Stimulated activated CD8-positive, alpha-beta memory T cell treated with anti-CD3 and anti-CD28 coated beads, Interleukin-12 subunit alpha, Interleukin-12 subunit beta, amount 100 ng/mL, for 1 hour (primary cell): ENCODE measurements around the gene PTDSS2.
"Not testable (repeated sequence)": the region's sequence is repeated elsewhere in the genome, so short reads cannot be mapped to it uniquely, and the experiment has no call there.

Experiments used
- DNase-seq: peaks from one replicate; pipeline ENCODE4 v3.0.0-alpha.2; 2020; ENCODE audit warnings: low read depth

The PTDSS2 gene

GRCh38 chr11:507727-508515 lies 57.8 kb downstream of the PTDSS2 start:
- no peak for DNase-seq

GRCh38 chr11:508956-509355 lies 58.9 kb downstream of the PTDSS2 start:
- DNase-seq = no peak

- no peak for DNase-seq
Observed at GRCh38 chr11:512761-513595, 62.9 kb downstream of the PTDSS2 start.

- DNase-seq = no peak
Observed at GRCh38 chr11:514606-515005, 64.5 kb downstream of the PTDSS2 start.

GRCh38 chr11:515131-515530 lies 65.1 kb downstream of the PTDSS2 start:
- no peak for DNase-seq

- DNase-seq = no peak
Observed at GRCh38 chr11:516400-516799, 66.3 kb downstream of the PTDSS2 start.

- DNase-seq = not testable (repeated sequence)
Observed at GRCh38 chr11:516918-517685, 67.0 kb downstream of the PTDSS2 start.

- peak; percentile 75 for DNase-seq
Observed at GRCh38 chr11:518463-519202, 68.6 kb downstream of the PTDSS2 start.

GRCh38 chr11:520428-521176 lies 70.5 kb downstream of the PTDSS2 start:
- no peak for DNase-seq

- DNase-seq = no peak
Observed at GRCh38 chr11:521177-521688, 71.2 kb downstream of the PTDSS2 start.

GRCh38 chr11:526192-526591 lies 76.1 kb downstream of the PTDSS2 start:
- no peak for DNase-seq

- no peak for DNase-seq
Observed at GRCh38 chr11:528166-528814, 78.2 kb downstream of the PTDSS2 start.

- no peak for DNase-seq
Observed at GRCh38 chr11:528815-529727, 79.0 kb downstream of the PTDSS2 start.

GRCh38 chr11:529728-530411 lies 79.8 kb downstream of the PTDSS2 start:
- DNase-seq = no peak

GRCh38 chr11:530960-531831 lies 81.1 kb downstream of the PTDSS2 start:
- no peak for DNase-seq

GRCh38 chr11:531919-532526 lies 81.9 kb downstream of the PTDSS2 start:
- DNase-seq = no peak

- no peak for DNase-seq
Observed at GRCh38 chr11:532527-532985, 82.5 kb downstream of the PTDSS2 start.
